Neuronal stem cell (in vitro differentiated cells): Measurements from ENCODE around the gene TBC1D4.

ENCODE experiments used
- DNase-seq: peaks from one replicate; pipeline ENCODE4 v3.0.0-alpha.2; 2013; ENCODE audit warnings: low spot score
- H2AFZ ChIP-seq: one replicate; pipeline ENCODE4 v1.6.1; 2013; ENCODE audit warnings: mild to moderate bottlenecking, low read length, inconsistent platforms
- H2AK5ac ChIP-seq: 2 replicates; pipeline ENCODE4 v1.6.1; 2013; ENCODE audit warnings: low read depth, mild to moderate bottlenecking, inconsistent platforms, low read length, moderate library complexity, mixed read lengths
- H2BK120ac ChIP-seq: 2 replicates; pipeline ENCODE4 v1.6.1; 2013; ENCODE audit warnings: low read depth, mild to moderate bottlenecking, inconsistent platforms, low read length, moderate library complexity, mixed read lengths
- H2BK12ac ChIP-seq: one replicate; pipeline ENCODE4 v1.6.1; 2013; ENCODE audit warnings: low read length, inconsistent platforms
- H2BK15ac ChIP-seq: 2 replicates; pipeline ENCODE4 v1.6.1; 2013; ENCODE audit warnings: mild to moderate bottlenecking, low read length, inconsistent platforms, mixed read lengths
- H2BK5ac ChIP-seq: one replicate; pipeline ENCODE4 v1.6.1; 2013; ENCODE audit warnings: inconsistent platforms, mild to moderate bottlenecking, low read length, moderate library complexity
- H3K14ac ChIP-seq: one replicate; pipeline ENCODE4 v1.6.1; 2013; ENCODE audit warnings: low read length, inconsistent platforms
- H3K18ac ChIP-seq: 2 replicates; pipeline ENCODE4 v1.6.1; 2013; ENCODE audit warnings: low read length, inconsistent platforms
- H3K23ac ChIP-seq: 2 replicates; pipeline ENCODE4 v1.6.1; 2013; ENCODE audit warnings: low read depth, mild to moderate bottlenecking, mixed read lengths, low read length, inconsistent platforms; ENCODE audit not compliant: poor library complexity
- H3K27ac ChIP-seq: replicated peaks from 3 replicates; pipeline ENCODE4 v1.5.1; 2013; ENCODE audit warnings: low read length, inconsistent platforms
- H3K27me3 ChIP-seq, 3 experiments: 2 replicates each; pipeline ENCODE4 v1.6.1; 2013; ENCODE audit warnings: low read length in 3 of 3, mild to moderate bottlenecking in 2 of 3, inconsistent platforms in 1 of 3, low read depth in 1 of 3, mixed read lengths in 1 of 3, moderate library complexity in 1 of 3; ENCODE audit not compliant: control insufficient read depth in 3 of 3, insufficient read depth in 3 of 3
- H3K36me3 ChIP-seq, 2 donors: replicated peaks in 1 of 2; 2 replicates each; pipeline ENCODE4 v1.6.1; 2013; ENCODE audit warnings: low read length in 2 of 2; ENCODE audit not compliant: control insufficient read depth in 2 of 2, insufficient read depth in 2 of 2
- H3K4ac ChIP-seq: 2 replicates; pipeline ENCODE4 v1.6.1; 2013; ENCODE audit warnings: inconsistent platforms, mild to moderate bottlenecking, low read length, moderate library complexity
- H3K4me1 ChIP-seq, 2 donors: 1 replicate in 1 of 2; 2 replicates in 1 of 2; pipeline ENCODE4 v1.6.1; 2013; ENCODE audit warnings: low read length in 2 of 2, low read depth in 1 of 2; ENCODE audit not compliant: control insufficient read depth in 2 of 2, insufficient read depth in 1 of 2
- H3K4me2 ChIP-seq: one replicate; pipeline ENCODE4 v1.6.1; 2013; ENCODE audit warnings: mild to moderate bottlenecking, low read length, inconsistent platforms; ENCODE audit not compliant: insufficient read depth, poor library complexity, severe bottlenecking
- H3K4me3 ChIP-seq, 2 donors: 2 replicates each; pipeline ENCODE4 v1.5.1; 2013; ENCODE audit warnings: low read length in 2 of 2, mild to moderate bottlenecking in 2 of 2, inconsistent platforms in 1 of 2, moderate library complexity in 1 of 2
- H3K79me1 ChIP-seq: one replicate; pipeline ENCODE4 v1.6.1; 2013; ENCODE audit warnings: low read depth, mild to moderate bottlenecking, inconsistent platforms, low read length, moderate library complexity
- H3K9ac ChIP-seq: one replicate; pipeline ENCODE4 v1.6.1; 2013; ENCODE audit warnings: mild to moderate bottlenecking, low read depth, low read length, inconsistent platforms; ENCODE audit not compliant: poor library complexity
- H3K9me3 ChIP-seq, 2 donors: replicated peaks in 1 of 2; 2 replicates each; pipeline versions ENCODE3 to v1.6.1; 2013; ENCODE audit warnings: low read length in 2 of 2, mild to moderate bottlenecking in 2 of 2, inconsistent platforms in 1 of 2, low read depth in 1 of 2, mixed read lengths in 1 of 2, moderate library complexity in 1 of 2; ENCODE audit not compliant: control insufficient read depth in 2 of 2, insufficient read depth in 1 of 2
- H4K8ac ChIP-seq: one replicate; pipeline ENCODE4 v1.6.1; 2013; ENCODE audit warnings: low read depth, mild to moderate bottlenecking, inconsistent platforms, low read length, moderate library complexity
- H4K91ac ChIP-seq: one replicate; pipeline ENCODE4 v1.6.1; 2013; ENCODE audit warnings: low read length, low read depth, mild to moderate bottlenecking, inconsistent platforms; ENCODE audit not compliant: poor library complexity
- WGBS, 2 donors: extraction: QIAGEN DNeasy Blood & Tissue Kit; methylation state at CpG; one replicate each; pipeline ENCODE4 v1.1.7; 2013; ENCODE audit warnings: missing lambda C conversion rate in 2 of 2, mixed read lengths in 1 of 2; ENCODE audit not compliant: insufficient read length in 2 of 2, insufficient replicate concordance in 1 of 2; ENCODE audit errors: extremely low coverage in 2 of 2; 5-methylcytosine and 5-hydroxymethylcytosine counted together

Gene TBC1D4

GRCh38 chr13:75426421-75426820, 55.5 kb downstream of the TBC1D4 start:
- Histone ChIP-seq H3K14ac (no peak overlapping the region), H3K4me2 (no peak overlapping the region), H3K4me1 (peaks cover 0 to 3% of the 10 kb centered on the region in 2 donors), H2BK15ac (no peak overlapping the region), H3K23ac (no peak overlapping the region), H4K91ac (no peak overlapping the region), H2AK5ac (no peak overlapping the region), H2AFZ (no peak overlapping the region), H3K79me1 (no peaks in the 10 kb centered on the region), H3K27me3 (no peaks in the 10 kb centered on the region), H3K18ac (no peak overlapping the region), H3K4me3 (no peak overlapping the region), H3K36me3 (no peaks in the 10 kb centered on the region), H2BK12ac (no peak overlapping the region), H3K4ac (no peak overlapping the region), H3K9me3 (no peaks in the 10 kb centered on the region), H4K8ac (no peak overlapping the region), H2BK5ac (no peak overlapping the region), H3K9ac (no peak overlapping the region), H2BK120ac (no peak overlapping the region), H3K27ac (no peak overlapping the region)
- no peak for DNase-seq

DNA sequence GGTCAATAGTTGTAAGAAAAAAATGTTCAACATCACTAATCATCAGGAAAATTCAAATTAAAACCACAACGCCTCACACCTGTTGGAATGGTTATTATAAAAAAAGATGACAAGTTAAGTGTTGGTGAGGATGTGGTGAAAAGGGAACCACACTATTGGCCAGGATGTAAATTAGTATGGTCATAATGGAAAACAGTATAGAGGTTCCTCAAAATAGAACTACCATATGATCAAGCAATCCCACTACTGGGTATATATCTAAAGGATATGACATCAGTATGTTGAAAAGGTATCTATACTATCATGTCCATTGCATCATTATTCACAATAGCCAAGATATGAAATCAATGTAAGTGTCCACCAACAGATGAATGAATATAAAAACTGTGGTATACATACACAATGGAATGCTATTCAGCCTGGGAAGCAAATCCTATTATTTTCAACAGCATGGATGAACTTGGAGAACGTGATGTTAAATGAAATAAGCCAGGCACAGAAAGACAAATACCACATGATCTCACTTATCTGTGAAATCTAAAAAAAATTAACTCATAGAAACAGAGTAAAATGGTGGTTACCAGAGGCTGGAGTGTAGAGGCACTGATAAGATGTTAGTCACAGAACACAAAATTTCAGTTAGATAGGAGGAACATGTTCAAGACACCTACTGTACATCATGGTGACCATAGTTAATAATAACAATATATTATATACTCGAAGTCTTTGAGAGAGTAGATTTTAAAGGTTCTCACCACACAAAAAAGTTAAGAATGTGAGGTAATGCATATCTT, 56.6 kb downstream of the TBC1D4 start:
- H3K18ac ChIP-seq, result no peak overlapping the region
- no peak overlapping the region for H2BK15ac ChIP-seq
- no peaks in the 10 kb centered on the region for H3K36me3 ChIP-seq
- no peak overlapping the region for H2BK12ac ChIP-seq
- no peaks in the 10 kb centered on the region for H3K4me1 ChIP-seq
- H3K4me3 ChIP-seq, result no peak overlapping the region
- no peak overlapping the region for H3K27ac ChIP-seq
- no peak overlapping the region for H3K23ac ChIP-seq
- H3K4ac ChIP-seq, result no peak overlapping the region
- no peak for DNase-seq
- H2AK5ac ChIP-seq, result no peak overlapping the region
- no CpG with 5 or more reads among the region's 3 CpGs for WGBS, 2 donors
- no peak overlapping the region for H2BK5ac ChIP-seq
- H3K79me1 ChIP-seq, result no peaks in the 10 kb centered on the region
- no peaks in the 10 kb centered on the region for H3K9me3 ChIP-seq
- H4K91ac ChIP-seq, result no peak overlapping the region
- H2AFZ ChIP-seq, result no peak overlapping the region
- no peak overlapping the region for H4K8ac ChIP-seq
- H3K27me3 ChIP-seq, result no peaks in the 10 kb centered on the region
- H2BK120ac ChIP-seq, result no peak overlapping the region
- no peak overlapping the region for H3K9ac ChIP-seq
- no peak overlapping the region for H3K14ac ChIP-seq
- no peak overlapping the region for H3K4me2 ChIP-seq

- Histone ChIP-seq H3K9me3 (no peaks in the 10 kb centered on the region), H4K8ac (no peak overlapping the region), H3K36me3 (no peaks in the 10 kb centered on the region), H3K9ac (no peak overlapping the region), H3K27ac (no peak overlapping the region), H3K23ac (no peak overlapping the region), H3K4ac (no peak overlapping the region), H3K4me3 (no peak overlapping the region), H2BK15ac (no peak overlapping the region), H2BK5ac (no peak overlapping the region), H3K79me1 (no peaks in the 10 kb centered on the region), H3K4me1 (no peaks in the 10 kb centered on the region), H4K91ac (no peak overlapping the region), H3K14ac (no peak overlapping the region), H3K27me3 (no peaks in the 10 kb centered on the region), H2BK12ac (no peak overlapping the region), H2AFZ (no peak overlapping the region), H3K18ac (no peak overlapping the region), H2BK120ac (no peak overlapping the region), H3K4me2 (no peak overlapping the region), H2AK5ac (no peak overlapping the region)
- no peak for DNase-seq
- WGBS, 2 donors, result no CpG with 5 or more reads among the region's 3 CpGs
These were observed 58.0 kb downstream of the TBC1D4 start for GRCh38 chr13:75423946-75424345.

GRCh38 chr13:75422028-75422427, 59.9 kb downstream of the TBC1D4 start:
- no peak overlapping the region for H3K4ac ChIP-seq
- H2BK5ac ChIP-seq, result no peak overlapping the region
- H3K4me1 ChIP-seq, result peaks cover 5 to 6% of the 10 kb centered on the region in 2 donors
- no peak overlapping the region for H3K23ac ChIP-seq
- H2AK5ac ChIP-seq, result no peak overlapping the region
- H2BK120ac ChIP-seq, result no peak overlapping the region
- no peaks in the 10 kb centered on the region for H3K27me3 ChIP-seq
- H3K9me3 ChIP-seq, result no peaks in the 10 kb centered on the region
- no peak for DNase-seq
- no CpG with 5 or more reads among the region's 1 CpG for WGBS, 2 donors
- no peaks in the 10 kb centered on the region for H3K79me1 ChIP-seq
- no peak overlapping the region for H2AFZ ChIP-seq
- H3K14ac ChIP-seq, result no peak overlapping the region
- no peak overlapping the region for H3K4me3 ChIP-seq
- no peak overlapping the region for H3K4me2 ChIP-seq
- H4K8ac ChIP-seq, result no peak overlapping the region
- H2BK15ac ChIP-seq, result no peak overlapping the region
- H3K9ac ChIP-seq, result no peak overlapping the region
- no peak overlapping the region for H4K91ac ChIP-seq
- H3K27ac ChIP-seq, result no peak overlapping the region
- H2BK12ac ChIP-seq, result no peak overlapping the region
- no peaks in the 10 kb centered on the region for H3K36me3 ChIP-seq
- H3K18ac ChIP-seq, result no peak overlapping the region
